H1 (cell line): ENCODE results near the gene NUDT7. TPM values are rescaled to one million over a fixed set of nuclear protein-coding genes. Genes with fewer than 3 reads are reported as not detected.

Experiments
- CTCF ChIA-PET: fragments of 300-600 bp; sonication (Branson Sonifier 250); formaldehyde crosslinking; loops from one replicate; lab custom pipeline; 2021; ENCODE audit not compliant: partially characterized antibody; lab: Charles Lee
- POLR2A ChIA-PET: fragments of 300-600 bp; sonication (Branson Sonifier 250); formaldehyde crosslinking; loops from one replicate; lab custom pipeline; 2021; ENCODE audit warnings: inconsistent platforms; ENCODE audit not compliant: partially characterized antibody; lab: Charles Lee
- DNase-seq, 2 experiments: peaks; one replicate each; pipeline versions ENCODE4 v3.0.0 to v3.0.0-alpha.2; 2010 to 2022; ENCODE audit warnings: low spot score in 2 of 2, low read depth in 1 of 2, mixed read lengths in 1 of 2
- FAIRE-seq: peaks from 2 replicates; lab custom pipeline; 2011; peaks lifted over from hg19 to GRCh38; lab: Jason Lieb, UNC
- H2AFZ ChIP-seq: 2 replicates; pipeline ENCODE4 v1.8.1; 2012; ENCODE audit warnings: low read length, inconsistent platforms
- H2AK5ac ChIP-seq: 2 replicates; pipeline ENCODE4 v1.6.1; 2013; ENCODE audit warnings: low read depth, low read length
- H2BK120ac ChIP-seq: replicated peaks from 2 replicates; pipeline ENCODE3; 2013; ENCODE audit warnings: low read depth, low read length, inconsistent platforms
- H2BK12ac ChIP-seq: 2 replicates; pipeline ENCODE4 v1.6.1; 2013; ENCODE audit warnings: low read depth, low read length
- H2BK15ac ChIP-seq: 2 replicates; pipeline ENCODE4 v1.6.1; 2013; ENCODE audit warnings: low read length
- H2BK20ac ChIP-seq: 2 replicates; pipeline ENCODE4 v1.6.1; 2013; ENCODE audit warnings: low read length
- H2BK5ac ChIP-seq: 2 replicates; pipeline ENCODE4 v1.6.1; 2013; ENCODE audit warnings: low read depth, low read length
- H3K14ac ChIP-seq: 2 replicates; pipeline ENCODE4 v1.6.1; 2013; ENCODE audit warnings: inconsistent platforms; ENCODE audit not compliant: insufficient read length
- H3K18ac ChIP-seq: 2 replicates; pipeline ENCODE4 v1.6.1; 2013; ENCODE audit warnings: low read length; ENCODE audit errors: extremely low read depth
- H3K23ac ChIP-seq: 2 replicates; pipeline ENCODE4 v1.6.1; 2013; ENCODE audit warnings: inconsistent platforms; ENCODE audit not compliant: insufficient read length
- H3K23me2 ChIP-seq: 2 replicates; pipeline ENCODE4 v1.6.1; 2013; ENCODE audit warnings: low read depth, low read length
- H3K27ac ChIP-seq: 2 replicates; pipeline ENCODE4 v1.6.1; 2011; ENCODE audit warnings: low read depth, low read length, inconsistent platforms
- H3K27me3 ChIP-seq, 4 experiments: replicated peaks in 1 of 4; 1 replicate in 1 of 4; 2 replicates in 3 of 4; pipeline versions ENCODE4 v1.6.1 to v1.8.1; 2011 to 2013; ENCODE audit warnings: low read length in 3 of 4, mild to moderate bottlenecking in 3 of 4, inconsistent platforms in 2 of 4, mixed read lengths in 2 of 4, moderate library complexity in 1 of 4; ENCODE audit not compliant: control insufficient read depth in 3 of 4, insufficient read depth in 3 of 4; ENCODE audit errors: extremely low read depth in 1 of 4
- H3K36me3 ChIP-seq, 4 experiments: 2 replicates each; pipeline versions ENCODE4 v1.6.1 to v1.8.1; 2011 to 2013; ENCODE audit warnings: mild to moderate bottlenecking in 4 of 4, low read length in 3 of 4, moderate library complexity in 2 of 4, control low read depth in 1 of 4, inconsistent platforms in 1 of 4; ENCODE audit not compliant: insufficient read depth in 4 of 4, control insufficient read depth in 2 of 4
- H3K4ac ChIP-seq: replicated peaks from 2 replicates; pipeline ENCODE3; 2013; ENCODE audit warnings: low read length, low read depth, mixed read lengths, inconsistent platforms; ENCODE audit not compliant: insufficient read length
- H3K4me1 ChIP-seq, 4 experiments: replicated peaks in 1 of 4; 1 replicate in 1 of 4; 2 replicates in 3 of 4; pipeline versions ENCODE4 v1.6.1 to v1.8.1; 2011 to 2013; ENCODE audit warnings: low read length in 3 of 4, inconsistent platforms in 2 of 4, mixed read lengths in 1 of 4; ENCODE audit not compliant: insufficient read depth in 4 of 4, control insufficient read depth in 3 of 4
- H3K4me2 ChIP-seq, 2 experiments: 2 replicates each; pipeline versions ENCODE4 v1.6.1 to v1.8.1; 2011 to 2013; ENCODE audit warnings: low read depth in 2 of 2, low read length in 2 of 2, control low read depth in 1 of 2, inconsistent platforms in 1 of 2, mild to moderate bottlenecking in 1 of 2; ENCODE audit not compliant: insufficient read depth in 1 of 2
- H3K4me3 ChIP-seq, 4 experiments: fragments of 200-600, 300-600 bp in 1 of 4; sonication (generic), shearing (Covaris generic), sonication (Bioruptor Twin) in 1 of 4; 2 replicates each; pipeline versions ENCODE4 v1.5.1 to v1.8.1; 2011 to 2016; ENCODE audit warnings: low read length in 4 of 4, low read depth in 3 of 4, control low read depth in 2 of 4, inconsistent platforms in 2 of 4, mild to moderate bottlenecking in 2 of 4, mixed read lengths in 1 of 4, moderate library complexity in 1 of 4; ENCODE audit not compliant: insufficient read depth in 2 of 4; ENCODE audit errors: extremely low read depth in 1 of 4
- H3K56ac ChIP-seq: replicated peaks from 2 replicates; pipeline ENCODE3; 2013; ENCODE audit warnings: low read depth, mild to moderate bottlenecking, mixed read lengths, low read length, inconsistent platforms; ENCODE audit not compliant: insufficient read length
- H3K79me1 ChIP-seq: 2 replicates; pipeline ENCODE4 v1.6.1; 2013; ENCODE audit warnings: low read depth, low read length, control low read depth
- H3K79me2 ChIP-seq, 2 experiments: 2 replicates each; pipeline versions ENCODE4 v1.6.1 to v1.8.1; 2012 to 2013; ENCODE audit warnings: low read length in 2 of 2, mild to moderate bottlenecking in 2 of 2, inconsistent platforms in 1 of 2; ENCODE audit not compliant: insufficient read depth in 2 of 2, control insufficient read depth in 1 of 2
- H3K9ac ChIP-seq, 4 experiments: replicated peaks in 1 of 4; 1 replicate in 1 of 4; 2 replicates in 3 of 4; pipeline versions ENCODE4 v1.6.1 to v1.8.1; 2011 to 2013; ENCODE audit warnings: low read depth in 3 of 4, low read length in 3 of 4, control low read depth in 2 of 4, mild to moderate bottlenecking in 2 of 4, moderate library complexity in 2 of 4, inconsistent platforms in 1 of 4; ENCODE audit errors: extremely low read depth in 1 of 4
- H3K9me3 ChIP-seq, 2 experiments: 2 replicates each; pipeline versions ENCODE4 v1.6.1 to v1.8.1; 2012 to 2013; ENCODE audit warnings: mild to moderate bottlenecking in 2 of 2, moderate library complexity in 2 of 2, control low read depth in 1 of 2, inconsistent platforms in 1 of 2, low read depth in 1 of 2, low read length in 1 of 2, mixed read lengths in 1 of 2; ENCODE audit not compliant: insufficient read depth in 2 of 2
- H4K20me1 ChIP-seq, 2 experiments: replicated peaks in 1 of 2; 2 replicates each; pipeline versions ENCODE3 to v1.8.1; 2011 to 2013; ENCODE audit warnings: inconsistent platforms in 2 of 2, low read length in 2 of 2, mild to moderate bottlenecking in 1 of 2; ENCODE audit not compliant: insufficient read depth in 2 of 2, control insufficient read depth in 1 of 2
- H4K5ac ChIP-seq: 2 replicates; pipeline ENCODE4 v1.6.1; 2013; ENCODE audit warnings: low read length, low read depth, mixed read lengths, inconsistent platforms; ENCODE audit not compliant: insufficient read length
- H4K8ac ChIP-seq: 2 replicates; pipeline ENCODE4 v1.8.0; 2013; ENCODE audit warnings: mild to moderate bottlenecking, moderate library complexity, low read length, inconsistent platforms; ENCODE audit not compliant: insufficient read depth; ENCODE audit errors: extremely low read depth
- H4K91ac ChIP-seq: replicated peaks from 2 replicates; pipeline ENCODE3; 2013; ENCODE audit warnings: low read length, mixed read lengths, inconsistent platforms; ENCODE audit not compliant: insufficient read length
- EP300 ChIP-seq, 2 experiments: IDR thresholded peaks; 1 replicate in 1 of 2; 2 replicates in 1 of 2; pipeline ENCODE4 v1.6.1; 2011 to 2012; ENCODE audit warnings: low read depth in 2 of 2, low read length in 2 of 2, mild to moderate bottlenecking in 2 of 2, borderline replicate concordance in 1 of 2, inconsistent platforms in 1 of 2, moderate library complexity in 1 of 2
- JUND ChIP-seq: IDR thresholded peaks from 2 replicates; pipeline ENCODE4 v1.6.1; 2011; ENCODE audit warnings: mild to moderate bottlenecking, improper control_type of control experiment, low read length
- KDM1A ChIP-seq: fragments of 200-600, 300-600 bp; sonication (generic); IDR thresholded peaks from 2 replicates; pipeline ENCODE4 v1.7.1; 2016; ENCODE audit warnings: mild to moderate bottlenecking, low read length, borderline replicate concordance
- MAFK ChIP-seq: IDR thresholded peaks from 2 replicates; pipeline ENCODE4 v1.6.1; 2012; ENCODE audit warnings: low read depth, mild to moderate bottlenecking, improper control_type of control experiment, low read length
- POLR2A ChIP-seq, 2 experiments: IDR thresholded peaks; 1 replicate in 1 of 2; 2 replicates in 1 of 2; pipeline ENCODE4 v1.6.1; 2011; ENCODE audit warnings: low read depth in 2 of 2, low read length in 2 of 2, mild to moderate bottlenecking in 2 of 2; ENCODE audit errors: control extremely low read depth in 1 of 2
- RAD21 ChIP-seq, 2 experiments: IDR thresholded peaks in 1 of 2; conservative IDR thresholded peaks in 1 of 2; 2 replicates each; pipeline ENCODE4 v1.6.1; 2011; ENCODE audit warnings: low read depth in 2 of 2, low read length in 2 of 2, improper control_type of control experiment in 1 of 2, inconsistent platforms in 1 of 2, mild to moderate bottlenecking in 1 of 2, moderate library complexity in 1 of 2
- SIN3A ChIP-seq, 2 experiments: IDR thresholded peaks in 1 of 2; conservative IDR thresholded peaks in 1 of 2; 2 replicates each; pipeline ENCODE4 v1.6.1; 2011 to 2012; ENCODE audit warnings: low read length in 2 of 2, improper control_type of control experiment in 1 of 2, low read depth in 1 of 2, mild to moderate bottlenecking in 1 of 2
- SIRT6 ChIP-seq: IDR thresholded peaks from one replicate; pipeline ENCODE4 v1.7.1; 2012; ENCODE audit warnings: low read length, inconsistent platforms
- SUZ12 ChIP-seq: fragments of 200-600 bp; sonication (generic); IDR thresholded peaks from 2 replicates; pipeline ENCODE4 v1.6.1; 2012; ENCODE audit warnings: mild to moderate bottlenecking, inconsistent platforms, low read length, moderate library complexity, mixed read lengths
- TEAD4 ChIP-seq: IDR thresholded peaks from 2 replicates; pipeline ENCODE4 v1.6.1; 2012; ENCODE audit warnings: low read depth, low read length, inconsistent platforms, mixed read lengths
- ZNF274 ChIP-seq: IDR thresholded peaks from 2 replicates; pipeline ENCODE4 v1.7.0; 2012; ENCODE audit warnings: low read length, borderline replicate concordance; ENCODE audit errors: extremely low read depth
- WGBS, 2 experiments: shearing (Covaris generic) in 1 of 2; methylation state at CpG; one replicate each; pipeline versions ENCODE4 v1.1.6 to v1.1.7; 2013 to 2015; ENCODE audit warnings: low lambda C conversion rate in 2 of 2, mixed read lengths in 2 of 2, inconsistent platforms in 1 of 2, low coverage in 1 of 2, missing lambda C conversion rate in 1 of 2; ENCODE audit not compliant: insufficient replicate concordance in 2 of 2, insufficient coverage in 1 of 2, insufficient read length in 1 of 2; ENCODE audit errors: extremely low coverage in 1 of 2, missing lambda C conversion rate in 1 of 2; 5-methylcytosine and 5-hydroxymethylcytosine counted together
- polyA plus RNA-seq, 7 experiments: library from polyadenylated mRNA; depleted of rRNA in 3 of 7; stranded (reverse) in 5 of 7; unstranded in 2 of 7; fragments of >200 nt in 5 of 7; fragments of 200-250 nt in 2 of 7; gene quantifications; 1 replicate in 5 of 7; 2 replicates in 1 of 7; 4 replicates in 1 of 7; pipeline versions ENCODE4 v1.2.1 to v1.2.3, GENCODE V29; 2011 to 2013; ENCODE audit warnings: missing spikeins in 2 of 7, mixed read lengths in 2 of 7
- total RNA-seq: library from RNA; stranded (reverse); fragmentation: NEBNext Ultra II Directional; extraction: Animal tissue kit (Norgen Biotek cat#: 25700); gene quantifications from 2 replicates; pipeline ENCODE4 v1.2.1, GENCODE V29; 2021

NUDT7 gene
- total and polyA plus RNA-seq, 2 of the 8 experiments (the other 6 are each of a cell fraction or from before 2014, with no cell fraction given), result 8.8 to 19.7 TPM

GRCh38 chr16:77760800-77761199 lies 38.5 kb downstream of the NUDT7 start:
- Histone ChIP-seq H3K4ac (no peak overlapping the region), H3K9me3 (no peaks in the 10 kb centered on the region), H4K91ac (no peak overlapping the region), H3K4me2 (no peak overlapping the region), H2BK5ac (no peak overlapping the region), H2BK120ac (no peak overlapping the region), H2AK5ac (no peak overlapping the region), H3K9ac (no peak overlapping the region), H3K14ac (no peak overlapping the region), H3K27me3 (peaks cover 0 to 2% (median 0%) of the 10 kb centered on the region in 4 experiments; a peak in 1 of 7 replicates), H4K8ac (no peak overlapping the region), H3K23me2 (no peaks in the 10 kb centered on the region), H2BK15ac (no peak overlapping the region), H4K20me1 (no peaks in the 10 kb centered on the region), H4K5ac (no peak overlapping the region), H3K27ac (no peak overlapping the region), H3K36me3 (no peaks in the 10 kb centered on the region), H3K18ac (no peak overlapping the region), H2BK12ac (no peak overlapping the region), H3K56ac (no peak overlapping the region), H3K4me3 (no peak overlapping the region), H2AFZ (no peak overlapping the region), H2BK20ac (no peak overlapping the region), H3K79me2 (no peaks in the 10 kb centered on the region), H3K23ac (no peak overlapping the region), H3K4me1 (no peaks in the 10 kb centered on the region), H3K79me1 (no peaks in the 10 kb centered on the region)
- ChIA-PET POLR2A (no interaction called here), CTCF (interaction anchor here (1.0 to 2.8 kb wide), 3 partner anchors 9 to 44 kb away, joined by 3 to 11 read pairs (median 3); no protein-coding TSS in a partner anchor)
- no peak for TF ChIP-seq SIN3A (conservative IDR thresholded peaks at IDR 0.05 in 1 of 2, IDR thresholded peaks at IDR 0.05 in 1 of 2; ENCODE audit: low read depth in 1 of 2, low read length in 2 of 2)
- no peak for TF ChIP-seq SIRT6
- no peak for TF ChIP-seq EP300 (IDR thresholded peaks at IDR 0.05; ENCODE audit: borderline replicate concordance in 1 of 2, low read depth in 2 of 2, low read length in 2 of 2)
- no peak for TF ChIP-seq JUND
- no peak for TF ChIP-seq ZNF274
- TF ChIP-seq SUZ12, result no peak
- TF ChIP-seq MAFK, result no peak
- TF ChIP-seq POLR2A (IDR thresholded peaks at IDR 0.05; ENCODE audit: control extremely low read depth in 1 of 2, low read depth in 2 of 2, low read length in 2 of 2), result no peak
- TF ChIP-seq TEAD4, result no peak
- no peak for TF ChIP-seq RAD21 (IDR thresholded peaks at IDR 0.05 in 1 of 2, conservative IDR thresholded peaks at IDR 0.05 in 1 of 2; ENCODE audit: low read depth in 2 of 2, low read length in 2 of 2)
- no peak for TF ChIP-seq KDM1A
- 94% methylated on average over 1 of the region's 1 CpG; no CpG with 5 or more reads in 1 of the 2 experiments for WGBS, 2 experiments
- no peak for DNase-seq
- no peak for FAIRE-seq
